Stomach smooth muscle (tissue), 2 donors: ENCODE results near the gene ADK.

Experiments used
- H3K27ac ChIP-seq: one replicate; pipeline ENCODE4 v1.7.0; 2013; ENCODE audit warnings: mild to moderate bottlenecking, low read length, inconsistent platforms
- H3K27me3 ChIP-seq, 2 donors: one replicate each; pipeline ENCODE4 v1.7.0; 2013; ENCODE audit warnings: low read length in 2 of 2; ENCODE audit not compliant: insufficient read depth in 2 of 2, control insufficient read depth in 1 of 2
- H3K36me3 ChIP-seq, 2 donors: one replicate each; pipeline ENCODE4 v1.7.0; 2013; ENCODE audit warnings: low read length in 2 of 2; ENCODE audit not compliant: control insufficient read depth in 2 of 2, insufficient read depth in 2 of 2
- H3K4me1 ChIP-seq: one replicate; pipeline ENCODE4 v1.7.0; 2013; ENCODE audit warnings: low read length; ENCODE audit not compliant: control insufficient read depth, insufficient read depth
- H3K4me3 ChIP-seq, 2 donors: one replicate each; pipeline ENCODE4 v1.7.0; 2013; ENCODE audit warnings: low read length in 2 of 2
- H3K9ac ChIP-seq, 2 donors: one replicate each; pipeline ENCODE4 v1.7.0; 2013; ENCODE audit warnings: low read length in 2 of 2, mild to moderate bottlenecking in 1 of 2
- H3K9me3 ChIP-seq, 2 donors: one replicate each; pipeline ENCODE4 v1.7.0; 2013; ENCODE audit warnings: low read length in 2 of 2; ENCODE audit not compliant: control insufficient read depth in 2 of 2
- donor health status: healthy.
- donor health status: Pancreatic carcinoma.

Gene ADK

GRCh38 chr10:74164716-74165529 lies 13.9 kb downstream of the ADK start:
- Histone ChIP-seq H3K27me3 (no peaks in the 10 kb centered on the region), H3K9me3 (no peaks in the 10 kb centered on the region), H3K36me3 (no peaks in the 10 kb centered on the region), H3K4me3 (no peak overlapping the region), H3K9ac (no peak overlapping the region), H3K4me1 (no peaks in the 10 kb centered on the region), H3K27ac (no peak overlapping the region)

GRCh38 chr10:74165530-74165901 lies 14.5 kb downstream of the ADK start:
- Histone ChIP-seq H3K9me3 (no peaks in the 10 kb centered on the region), H3K27me3 (no peaks in the 10 kb centered on the region), H3K36me3 (no peaks in the 10 kb centered on the region), H3K9ac (no peak overlapping the region), H3K27ac (no peak overlapping the region), H3K4me3 (no peak overlapping the region), H3K4me1 (no peaks in the 10 kb centered on the region)

- Histone ChIP-seq H3K27ac (no peak overlapping the region), H3K4me1 (no peaks in the 10 kb centered on the region), H3K27me3 (no peaks in the 10 kb centered on the region), H3K9ac (no peak overlapping the region), H3K36me3 (no peaks in the 10 kb centered on the region), H3K9me3 (no peaks in the 10 kb centered on the region), H3K4me3 (no peak overlapping the region)
Measured at GRCh38 chr10:74167443-74167842, 16.4 kb downstream of the ADK start.

- H3K27me3 ChIP-seq, result no peaks in the 10 kb centered on the region
- H3K9ac ChIP-seq, result no peak overlapping the region
- no peaks in the 10 kb centered on the region for H3K36me3 ChIP-seq
- H3K27ac ChIP-seq, result no peak overlapping the region
- no peaks in the 10 kb centered on the region for H3K4me1 ChIP-seq
- H3K9me3 ChIP-seq, result no peaks in the 10 kb centered on the region
- H3K4me3 ChIP-seq, result no peak overlapping the region
Measured at GRCh38 chr10:74171625-74172024, 20.6 kb downstream of the ADK start.

- Histone ChIP-seq H3K9ac (no peak overlapping the region), H3K27me3 (no peaks in the 10 kb centered on the region), H3K9me3 (no peaks in the 10 kb centered on the region), H3K4me1 (peaks cover 6% of the 10 kb centered on the region), H3K36me3 (no peaks in the 10 kb centered on the region), H3K4me3 (no peak overlapping the region), H3K27ac (no peak overlapping the region)
Measured at GRCh38 chr10:74174521-74174920, 23.5 kb downstream of the ADK start.

GRCh38 chr10:74175510-74176379 lies 24.7 kb downstream of the ADK start:
- Histone ChIP-seq H3K27ac (peak overlapping the region; percentile 75), H3K9ac (peak overlapping the region; percentile 87 to 88), H3K36me3 (no peaks in the 10 kb centered on the region), H3K4me3 (peak overlapping the region; percentile 91 to 95), H3K27me3 (no peaks in the 10 kb centered on the region), H3K4me1 (peaks cover 6% of the 10 kb centered on the region), H3K9me3 (no peaks in the 10 kb centered on the region)

GRCh38 chr10:74176380-74177139 lies 25.5 kb downstream of the ADK start:
- peak overlapping the region; percentile 87 to 88 for H3K9ac ChIP-seq

GRCh38 chr10:74177140-74177677 lies 26.2 kb downstream of the ADK start:
- Histone ChIP-seq H3K36me3 (no peaks in the 10 kb centered on the region), H3K27ac (peak overlapping the region; percentile 75), H3K9ac (peak overlapping the region; percentile 87 to 88), H3K27me3 (no peaks in the 10 kb centered on the region), H3K4me3 (peak overlapping the region; percentile 91 to 95), H3K4me1 (peaks cover 6% of the 10 kb centered on the region), H3K9me3 (no peaks in the 10 kb centered on the region)

More at GRCh38 chr10:74176380-74177139, 25.5 kb downstream of the ADK start:
- peaks cover 6% of the 10 kb centered on the region for H3K4me1 ChIP-seq
- H3K4me3 ChIP-seq, result peak overlapping the region; percentile 91 to 95
- no peaks in the 10 kb centered on the region for H3K9me3 ChIP-seq
- no peaks in the 10 kb centered on the region for H3K36me3 ChIP-seq
- no peaks in the 10 kb centered on the region for H3K27me3 ChIP-seq
- H3K27ac ChIP-seq, result peak overlapping the region; percentile 75

- Histone ChIP-seq H3K4me1 (peaks cover 6% of the 10 kb centered on the region), H3K36me3 (no peaks in the 10 kb centered on the region), H3K27me3 (no peaks in the 10 kb centered on the region), H3K9ac (no peak overlapping the region), H3K4me3 (no peak overlapping the region), H3K27ac (no peak overlapping the region), H3K9me3 (no peaks in the 10 kb centered on the region)
Measured at GRCh38 chr10:74178042-74178791, 27.2 kb downstream of the ADK start.
